HS-27A (cell line): ENCODE measurements around the gene AIDA.
A peak's percentile ranks its signal among the peaks of the same experiment; 100 is the strongest.
"Not testable (repeated sequence)": the region's sequence is repeated elsewhere in the genome, so short reads cannot be mapped to it uniquely, and the experiment has no call there.

ENCODE experiments used
- DNase-seq: peaks from one replicate; pipeline ENCODE4 v3.0.0-alpha.2; 2012; ENCODE audit warnings: low read depth, missing footprints

Gene AIDA, protein sequence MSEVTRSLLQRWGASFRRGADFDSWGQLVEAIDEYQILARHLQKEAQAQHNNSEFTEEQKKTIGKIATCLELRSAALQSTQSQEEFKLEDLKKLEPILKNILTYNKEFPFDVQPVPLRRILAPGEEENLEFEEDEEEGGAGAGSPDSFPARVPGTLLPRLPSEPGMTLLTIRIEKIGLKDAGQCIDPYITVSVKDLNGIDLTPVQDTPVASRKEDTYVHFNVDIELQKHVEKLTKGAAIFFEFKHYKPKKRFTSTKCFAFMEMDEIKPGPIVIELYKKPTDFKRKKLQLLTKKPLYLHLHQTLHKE

GRCh38 chr1:222712253-222713090 lies at the start of gene AIDA, which contains the start of gene BROX:
Gene AIDA (minus strand): TSS chr1:222712491. CDS start chr1:222712317, 174 bp downstream.
Gene BROX (plus strand): TSS chr1:222712564. CDS start chr1:222715700, 3,136 bp downstream.
- DNase-seq, result peak; percentile 65

- no peak for DNase-seq
Observed at GRCh38 chr1:222761083-222761482, 48.8 kb upstream of the AIDA start.

DNA sequence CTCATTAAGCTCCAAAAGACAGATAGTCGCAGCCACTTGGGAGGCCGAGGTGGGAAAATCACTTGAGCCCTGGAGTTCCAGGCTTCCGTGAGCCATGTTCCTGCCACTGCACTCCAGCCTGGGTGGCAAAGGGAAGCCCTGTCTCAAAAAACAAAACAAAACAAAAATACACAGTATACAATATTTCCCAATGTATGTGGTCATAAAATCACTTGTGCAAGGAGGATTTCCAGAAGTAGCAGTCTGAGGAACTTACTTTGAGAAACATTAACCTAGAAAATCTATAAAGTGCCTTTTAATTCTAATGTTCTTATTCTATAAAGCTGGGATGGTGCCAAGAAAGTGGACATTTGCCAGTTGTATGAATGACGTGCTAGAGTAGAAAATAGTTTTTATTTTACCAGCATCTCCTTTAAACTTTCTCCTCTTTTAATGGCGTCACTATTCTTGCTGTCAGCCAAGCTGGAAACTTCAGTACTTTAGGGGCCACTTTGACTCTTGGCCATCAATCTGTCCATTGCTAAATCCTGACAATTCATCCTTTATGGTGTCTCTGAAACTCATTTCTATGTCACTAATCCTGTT lies 47.3 kb upstream of the AIDA start:
- DNase-seq, result no peak

DNA sequence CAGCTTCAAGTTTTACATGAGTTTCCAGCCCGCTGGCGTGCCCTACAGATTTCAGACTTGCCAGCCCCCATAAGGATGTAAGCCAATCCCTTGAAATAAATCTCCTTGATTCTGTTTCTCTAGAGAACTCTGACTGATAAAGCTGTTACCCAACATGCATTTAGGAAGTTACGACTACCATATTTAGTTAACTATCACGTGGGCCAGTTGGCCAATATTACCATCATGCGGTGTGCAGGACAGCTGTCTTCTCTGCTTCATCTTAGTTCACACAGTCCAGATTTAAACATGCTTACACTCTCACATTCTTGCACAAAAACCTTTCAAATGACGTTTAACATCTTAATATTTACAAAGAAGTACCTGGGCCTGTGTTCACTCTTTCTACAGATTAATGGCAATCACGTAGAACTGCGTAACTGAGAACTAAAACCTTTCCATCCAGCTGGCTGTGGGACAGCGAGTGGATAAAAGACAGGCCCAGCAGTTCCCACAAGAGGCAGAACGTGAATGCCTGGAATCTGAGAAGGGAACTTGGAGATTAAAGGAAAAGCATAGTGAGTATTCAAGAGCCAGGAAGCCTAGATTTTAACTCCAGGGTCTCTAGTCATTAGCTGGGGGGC lies 45.5 kb upstream of the AIDA start:
- no peak for DNase-seq

DNA sequence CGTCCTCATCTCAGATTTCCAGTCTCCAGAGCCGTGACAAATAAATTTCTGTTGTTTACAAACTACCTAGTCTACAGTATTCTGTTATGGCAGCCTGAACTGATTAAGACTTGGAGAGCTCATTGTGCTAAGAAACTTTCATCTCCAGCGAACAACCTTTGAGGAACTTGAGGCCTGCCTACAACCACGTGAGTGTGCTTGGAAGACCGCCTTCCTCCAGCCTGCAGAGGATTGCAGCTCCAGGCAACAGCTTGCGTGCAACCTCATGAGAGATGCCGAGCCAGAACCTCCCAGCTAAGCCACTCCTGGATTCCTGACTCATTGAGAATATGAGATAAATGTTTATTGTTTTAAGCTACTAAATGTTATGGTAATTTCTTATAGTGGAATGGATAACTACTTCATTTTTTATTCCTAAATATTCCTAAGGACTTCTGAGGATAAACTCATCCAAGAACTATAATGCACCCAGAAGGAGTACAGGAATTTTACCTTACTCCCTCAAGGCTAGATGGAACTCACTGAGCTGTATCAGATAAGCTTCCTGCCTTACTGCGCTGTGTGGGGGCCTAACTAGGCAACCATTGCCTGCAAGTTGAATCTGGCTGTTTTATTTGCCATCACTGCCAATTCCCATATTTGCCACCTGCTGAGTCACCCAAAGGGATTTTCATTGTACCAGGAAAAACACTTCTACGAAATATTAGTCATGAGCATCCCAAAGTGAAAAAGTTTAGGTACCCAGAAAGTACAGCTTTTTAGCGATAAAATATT lies 42.3 kb upstream of the AIDA start:
- DNase-seq, result peak; percentile 12

GRCh38 chr1:222751255-222751654 lies 39.0 kb upstream of the AIDA start:
- no peak for DNase-seq

DNA sequence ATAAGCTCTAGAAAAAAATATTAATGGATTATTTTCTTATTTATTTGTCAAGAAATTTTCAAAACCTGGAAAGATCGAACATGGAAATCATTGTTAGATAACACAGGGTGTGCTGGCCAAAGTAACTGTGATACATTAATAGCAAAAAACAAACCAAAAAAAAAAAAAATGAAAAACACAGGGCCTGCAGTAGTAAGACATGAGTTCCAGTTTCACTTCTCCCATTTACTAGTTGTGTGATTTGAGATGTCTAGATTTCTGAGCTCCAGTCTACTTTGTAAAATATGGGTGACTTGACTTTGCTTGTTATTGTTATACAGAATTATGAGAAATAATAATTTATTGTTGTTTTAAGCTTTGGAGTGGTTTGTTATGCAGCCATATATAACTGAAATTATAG lies 38.4 kb upstream of the AIDA start:
- no peak for DNase-seq

DNA sequence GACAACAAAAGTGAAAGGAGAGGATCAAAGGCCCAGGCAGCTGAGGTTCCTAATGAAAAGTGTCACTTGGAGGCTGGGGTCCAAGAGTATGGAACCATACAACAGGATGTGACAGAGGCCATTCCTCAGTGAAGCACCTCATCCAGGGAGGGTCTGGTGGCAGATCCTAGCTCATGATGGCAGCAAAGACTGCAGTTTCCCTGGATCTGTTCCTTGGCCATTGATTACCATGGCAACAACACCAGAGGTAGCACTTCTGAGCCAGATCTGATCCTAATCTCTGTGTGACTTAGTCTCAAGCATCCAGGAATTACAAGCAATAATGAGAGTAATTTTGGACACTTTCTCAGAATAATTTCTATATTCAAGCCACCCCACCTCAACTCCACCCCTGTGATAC lies 37.6 kb upstream of the AIDA start:
- no peak for DNase-seq

DNA sequence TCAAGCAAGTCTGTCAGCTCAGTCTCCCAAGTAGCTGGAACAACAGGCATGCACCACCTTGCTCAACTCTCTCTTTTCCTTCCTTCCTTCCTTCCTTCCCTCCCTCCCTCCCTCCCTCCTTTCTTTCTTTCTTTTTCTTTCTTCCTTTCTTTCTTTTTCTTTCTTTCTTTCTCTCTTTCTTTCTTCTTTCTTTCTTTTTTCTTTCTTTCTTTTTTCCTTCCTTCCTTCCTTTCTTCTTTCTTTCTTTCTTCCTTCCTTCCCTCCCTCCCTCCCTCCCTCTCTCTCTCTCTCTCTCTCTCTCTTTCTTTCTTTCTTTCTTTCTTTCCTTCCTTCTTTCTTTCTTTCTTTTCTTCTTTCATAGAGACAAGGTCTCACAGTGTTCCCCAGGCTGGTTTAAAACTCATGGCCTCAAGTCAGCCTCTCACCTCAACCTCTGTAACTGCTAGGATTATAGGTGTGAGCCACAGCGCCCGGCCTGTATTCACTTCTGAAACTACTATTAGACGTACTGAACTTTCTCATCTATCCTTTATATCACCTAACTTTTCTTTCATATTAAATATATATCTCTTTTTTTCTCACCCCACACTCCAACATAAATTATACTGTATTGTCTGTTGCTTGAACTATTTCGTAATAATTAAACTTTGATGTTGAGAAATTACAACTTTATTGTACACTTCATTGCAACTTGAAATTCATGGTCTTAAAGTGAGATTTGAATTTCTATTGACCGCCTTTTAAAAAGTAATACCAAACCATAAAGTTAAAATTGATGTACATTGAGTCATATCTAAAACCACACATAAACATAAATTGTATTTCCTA lies 29.6 kb upstream of the AIDA start:
- DNase-seq, result not testable (repeated sequence)

GRCh38 chr1:222739929-222740328 lies 27.6 kb upstream of the AIDA start:
- DNase-seq, result no peak

- DNase-seq, result no peak
Observed at GRCh38 chr1:222739465-222739864, 27.2 kb upstream of the AIDA start.

DNA sequence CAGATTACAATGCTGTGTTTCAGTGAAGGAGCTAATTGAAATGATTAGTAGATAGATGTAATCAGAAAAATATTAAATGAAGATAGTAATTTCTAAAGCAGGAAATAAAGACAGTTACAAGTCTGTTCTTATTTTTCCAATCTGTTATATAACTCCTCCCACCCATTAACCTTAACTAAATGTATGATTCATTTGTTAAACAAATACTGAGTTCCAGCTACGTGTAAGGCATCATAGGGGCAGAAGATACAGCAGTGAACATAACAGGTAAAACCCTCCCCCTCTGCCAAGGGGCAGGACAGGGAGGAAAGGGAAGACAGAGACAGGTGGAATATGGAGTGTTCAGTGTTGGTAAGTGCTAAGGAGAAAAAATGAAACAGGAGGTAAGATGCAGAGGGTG lies 24.7 kb upstream of the AIDA start, which contains the start of gene FAM177B:
Gene FAM177B, plus strand, starts transcription at position 231 of the 400 bp plus-strand sequence. CDS start 9,344 bp downstream, outside the sequence.
- DNase-seq, result no peak

DNA sequence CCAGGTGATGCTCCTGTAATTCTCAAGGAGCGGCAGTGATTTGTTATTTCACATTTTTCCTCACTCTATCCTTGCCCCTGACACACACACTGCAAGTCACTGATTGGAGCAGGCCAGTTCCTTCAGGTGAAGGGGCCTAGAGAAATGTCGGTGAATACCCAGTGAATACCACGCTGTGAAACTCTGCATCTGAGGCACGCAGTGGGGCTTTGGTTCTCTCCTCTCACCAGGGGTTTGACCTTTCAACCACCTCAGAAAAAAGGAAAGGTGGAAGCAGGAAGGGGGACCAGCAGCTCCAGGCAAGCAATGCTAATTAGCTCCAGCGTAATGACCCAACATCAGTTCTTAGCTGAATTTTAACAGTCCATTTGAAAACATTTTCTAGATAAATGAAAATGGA lies 24.2 kb upstream of the AIDA start:
- DNase-seq, result no peak

GRCh38 chr1:222734740-222735139 lies 22.4 kb upstream of the AIDA start:
- no peak for DNase-seq

DNA sequence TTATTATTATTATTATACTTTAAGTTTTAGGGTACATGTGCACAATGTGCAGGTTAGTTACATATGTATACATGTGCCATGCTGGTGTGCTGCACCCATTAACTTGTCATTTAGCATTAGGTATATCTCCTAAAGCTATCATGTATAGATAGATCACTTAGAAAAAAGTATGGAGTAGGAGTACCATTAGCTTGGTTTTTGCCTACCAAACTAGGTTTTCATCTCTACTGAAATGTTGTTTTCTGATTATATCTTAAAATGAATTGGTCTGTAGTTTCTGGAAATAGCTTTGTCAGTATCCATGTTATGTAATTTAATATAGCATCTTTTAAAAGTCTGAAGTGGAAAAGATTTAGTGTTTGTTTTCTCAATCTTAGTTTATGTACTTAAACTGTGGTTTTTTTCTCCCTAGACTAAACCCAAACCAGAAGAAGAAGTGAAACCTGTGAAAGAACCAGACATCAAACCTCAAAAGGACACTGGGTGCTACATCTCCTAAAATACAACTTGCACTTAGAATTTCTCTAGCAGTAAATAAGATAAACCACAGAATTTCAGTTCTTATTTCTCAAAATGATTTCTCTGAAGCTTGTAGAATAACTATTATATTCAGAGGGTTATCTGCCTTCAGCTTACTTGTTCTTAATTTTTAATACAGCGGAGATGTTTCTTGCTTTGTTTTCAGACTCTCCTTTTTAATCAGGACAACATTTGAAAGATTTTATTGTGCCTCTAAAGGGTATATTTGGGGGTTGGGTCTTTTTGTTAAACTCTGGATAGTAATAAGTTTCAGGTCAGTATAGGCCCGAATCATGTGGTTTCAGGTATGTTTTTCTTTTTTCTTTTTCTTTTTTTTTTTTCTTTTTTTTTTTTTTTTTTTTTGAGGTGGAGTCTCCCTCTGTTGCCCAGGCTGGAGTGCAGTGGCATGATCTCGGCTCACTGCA lies 20.2 kb upstream of the AIDA start:
- DNase-seq, result no peak

GRCh38 chr1:222730866-222731265 lies 18.6 kb upstream of the AIDA start:
- no peak for DNase-seq

DNA sequence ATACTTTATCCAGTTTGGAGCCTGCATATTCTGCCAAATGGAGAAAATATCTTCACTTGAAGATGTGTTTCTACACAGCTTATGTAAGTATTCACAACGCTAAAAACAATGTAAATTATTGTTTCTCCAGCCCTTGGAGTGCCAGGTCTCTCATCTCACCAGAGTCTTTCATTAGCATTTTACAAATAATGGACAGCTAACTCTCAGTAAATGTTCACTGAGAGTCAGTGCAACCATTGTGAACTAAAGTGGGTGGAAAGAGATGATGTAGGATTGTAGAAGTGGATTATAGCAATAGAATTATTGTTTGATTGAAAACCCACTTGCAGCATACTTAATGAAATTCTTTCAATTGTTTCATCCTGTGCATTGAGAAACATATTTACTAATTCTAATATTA lies 16.5 kb upstream of the AIDA start:
- no peak for DNase-seq

- no peak for DNase-seq
Observed at GRCh38 chr1:222716393-222716792, 4.1 kb upstream of the AIDA start.
